GM12873 (cell line): ENCODE data around the gene PCDHGC5.

Experiments
- CTCF ChIP-seq: IDR thresholded peaks from 2 replicates; pipeline ENCODE4 v1.5.1; 2012; ENCODE audit warnings: low read depth, mild to moderate bottlenecking, moderate library complexity, low read length, control low read depth; ENCODE audit not compliant: insufficient read depth; ENCODE audit errors: missing control alignments

The PCDHGC5 gene

DNA sequence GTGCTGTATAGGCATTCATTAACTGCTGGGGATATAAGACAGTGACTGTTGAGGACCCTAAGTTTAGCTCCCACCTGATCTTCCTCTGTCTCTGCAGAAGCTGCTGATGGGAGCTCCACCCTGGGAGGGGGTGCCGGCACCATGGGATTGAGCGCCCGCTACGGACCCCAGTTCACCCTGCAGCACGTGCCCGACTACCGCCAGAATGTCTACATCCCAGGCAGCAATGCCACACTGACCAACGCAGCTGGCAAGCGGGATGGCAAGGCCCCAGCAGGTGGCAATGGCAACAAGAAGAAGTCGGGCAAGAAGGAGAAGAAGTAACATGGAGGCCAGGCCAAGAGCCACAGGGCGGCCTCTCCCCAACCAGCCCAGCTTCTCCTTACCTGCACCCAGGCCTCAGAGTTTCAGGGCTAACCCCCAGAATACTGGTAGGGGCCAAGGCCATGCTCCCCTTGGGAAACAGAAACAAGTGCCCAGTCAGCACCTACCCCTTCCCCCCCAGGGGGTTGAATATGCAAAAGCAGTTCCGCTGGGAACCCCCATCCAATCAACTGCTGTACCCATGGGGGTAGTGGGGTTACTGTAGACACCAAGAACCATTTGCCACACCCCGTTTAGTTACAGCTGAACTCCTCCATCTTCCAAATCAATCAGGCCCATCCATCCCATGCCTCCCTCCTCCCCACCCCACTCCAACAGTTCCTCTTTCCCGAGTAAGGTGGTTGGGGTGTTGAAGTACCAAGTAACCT lies 22.1 kb downstream of the PCDHGC5 start:
- TF ChIP-seq CTCF = no peak

DNA sequence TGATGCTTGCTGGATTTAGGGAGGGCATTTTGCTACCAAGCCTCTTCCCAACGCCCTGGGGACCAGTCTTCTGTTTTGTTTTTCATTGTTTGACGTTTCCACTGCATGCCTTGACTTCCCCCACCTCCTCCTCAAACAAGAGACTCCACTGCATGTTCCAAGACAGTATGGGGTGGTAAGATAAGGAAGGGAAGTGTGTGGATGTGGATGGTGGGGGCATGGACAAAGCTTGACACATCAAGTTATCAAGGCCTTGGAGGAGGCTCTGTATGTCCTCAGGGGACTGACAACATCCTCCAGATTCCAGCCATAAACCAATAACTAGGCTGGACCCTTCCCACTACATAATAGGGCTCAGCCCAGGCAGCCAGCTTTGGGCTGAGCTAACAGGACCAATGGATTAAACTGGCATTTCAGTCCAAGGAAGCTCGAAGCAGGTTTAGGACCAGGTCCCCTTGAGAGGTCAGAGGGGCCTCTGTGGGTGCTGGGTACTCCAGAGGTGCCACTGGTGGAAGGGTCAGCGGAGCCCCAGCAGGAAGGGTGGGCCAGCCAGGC lies 23.0 kb downstream of the PCDHGC5 start:
- no peak for TF ChIP-seq CTCF

- peak; percentile 94 for TF ChIP-seq CTCF
Observed at GRCh38 chr5:141512390-141512910, 23.6 kb downstream of the PCDHGC5 start.

DNA sequence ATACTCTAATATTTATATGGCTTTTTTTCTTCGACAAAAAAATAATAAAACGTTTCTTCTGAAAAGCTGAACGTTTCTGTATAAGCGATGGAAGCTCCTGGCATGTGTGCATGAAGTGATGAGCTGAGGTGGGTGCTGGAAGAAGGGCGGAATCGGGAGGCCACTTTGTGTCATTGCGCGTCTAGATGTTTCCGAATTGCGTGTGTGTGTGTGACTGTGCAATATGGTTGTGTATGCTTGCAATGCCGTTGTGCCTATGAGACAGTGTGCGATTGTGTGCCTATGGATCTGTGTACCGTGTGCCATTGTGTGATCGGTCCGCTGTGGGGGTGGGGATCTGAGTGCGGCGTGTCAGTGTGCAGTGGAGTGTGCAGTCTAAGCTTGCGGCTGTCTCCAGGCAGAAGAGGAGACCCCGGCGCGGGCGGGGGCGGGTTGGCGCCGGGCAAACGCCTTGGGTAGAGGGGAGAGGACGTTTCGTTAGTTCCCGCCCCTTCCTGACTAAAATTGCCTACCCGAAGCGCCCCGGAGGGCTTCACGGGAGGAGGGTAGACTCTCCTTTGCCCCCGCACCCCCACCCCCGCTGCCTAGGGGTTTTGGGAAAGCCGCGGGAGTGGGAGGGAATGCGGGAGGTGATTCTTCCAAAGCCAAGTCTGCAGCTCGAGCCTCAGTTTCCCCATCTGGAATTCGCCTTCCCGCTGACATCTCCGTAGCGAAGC lies 24.2 kb downstream of the PCDHGC5 start:
- TF ChIP-seq CTCF = no peak

GRCh38 chr5:141513627-141514329 lies 24.9 kb downstream of the PCDHGC5 start:
- no peak for TF ChIP-seq CTCF

DNA sequence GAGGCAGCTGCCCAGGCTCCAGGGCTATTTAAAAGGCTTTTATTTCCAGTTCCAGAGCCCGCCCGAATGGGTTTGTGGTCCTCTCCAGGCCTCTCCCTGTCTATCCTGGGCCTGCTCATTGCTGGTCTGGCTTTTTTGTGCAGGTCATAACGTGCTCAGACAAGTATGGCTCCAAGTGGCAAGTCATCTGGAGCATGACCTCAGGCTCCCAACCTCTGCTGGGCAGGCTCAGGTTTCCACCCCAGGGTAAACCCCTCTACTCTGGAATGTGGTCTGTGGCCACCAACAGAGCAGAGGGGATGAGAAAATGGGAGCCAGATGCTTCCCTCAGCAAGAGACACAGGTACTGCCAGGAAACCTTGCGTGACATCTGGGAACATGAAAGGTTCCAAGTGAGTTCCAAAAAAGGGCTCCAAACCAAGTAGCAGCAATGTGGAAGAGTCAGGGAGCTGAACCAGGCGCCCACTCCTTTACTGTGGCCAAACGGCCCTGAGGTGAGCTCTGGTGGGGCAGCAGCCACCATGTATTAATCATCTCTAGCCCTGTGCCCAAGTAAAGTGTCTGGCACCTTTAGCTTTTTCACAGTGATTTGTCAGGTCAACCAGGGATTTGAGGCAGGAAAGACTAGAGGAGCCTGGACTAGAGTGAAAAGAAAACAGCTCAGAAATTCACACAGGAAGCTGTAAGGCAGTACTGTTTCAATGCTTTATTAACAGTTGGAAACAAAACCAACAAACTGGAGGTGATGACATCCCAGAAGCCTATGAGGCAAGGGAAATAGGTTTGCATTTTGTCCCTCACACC lies 25.7 kb downstream of the PCDHGC5 start:
- TF ChIP-seq CTCF = no peak
